A172 (cell line): ENCODE results near the gene FRMD4A. TPM values are rescaled to one million over a fixed set of nuclear protein-coding genes. Genes with fewer than 3 reads are reported as not detected.

Source experiments
- DNase-seq: peaks from one replicate; pipeline ENCODE4 v3.0.0-alpha.2; 2015; ENCODE audit warnings: low spot score
- total RNA-seq: library from RNA; depleted of rRNA; stranded (reverse); fragments of >200 nt; shearing (Covaris generic); gene quantifications from 2 replicates; pipeline ENCODE4 v1.2.3, GENCODE V29; 2014

The FRMD4A gene
- total RNA-seq, 1 experiment from 2014 or later, result 24.1 TPM

GRCh38 chr10:14020037-14020664 is 310.6 kb downstream of the FRMD4A start:
- DNase-seq, result no peak

DNA sequence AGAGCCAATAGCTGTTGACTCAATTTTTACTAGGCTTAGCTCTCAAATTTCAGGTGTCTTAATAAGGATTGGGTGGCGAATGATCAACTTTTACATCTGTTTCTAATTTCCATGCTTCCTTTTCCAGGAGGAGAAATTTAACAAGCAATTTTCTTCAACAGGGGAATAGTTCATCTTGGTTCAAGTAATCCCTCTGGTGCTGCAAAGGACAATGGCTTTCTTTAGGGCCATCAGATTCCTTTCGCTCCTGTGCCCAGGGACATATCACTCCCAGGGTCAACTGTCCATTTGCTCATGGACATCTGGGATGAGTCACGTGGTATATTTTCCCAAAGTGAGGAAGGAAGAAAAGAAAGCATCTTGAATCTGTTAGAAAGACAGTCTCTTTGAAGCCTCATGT is 313.3 kb downstream of the FRMD4A start:
- no peak for DNase-seq

GRCh38 chr10:14016931-14017333 is 313.8 kb downstream of the FRMD4A start:
- DNase-seq, result no peak

DNA sequence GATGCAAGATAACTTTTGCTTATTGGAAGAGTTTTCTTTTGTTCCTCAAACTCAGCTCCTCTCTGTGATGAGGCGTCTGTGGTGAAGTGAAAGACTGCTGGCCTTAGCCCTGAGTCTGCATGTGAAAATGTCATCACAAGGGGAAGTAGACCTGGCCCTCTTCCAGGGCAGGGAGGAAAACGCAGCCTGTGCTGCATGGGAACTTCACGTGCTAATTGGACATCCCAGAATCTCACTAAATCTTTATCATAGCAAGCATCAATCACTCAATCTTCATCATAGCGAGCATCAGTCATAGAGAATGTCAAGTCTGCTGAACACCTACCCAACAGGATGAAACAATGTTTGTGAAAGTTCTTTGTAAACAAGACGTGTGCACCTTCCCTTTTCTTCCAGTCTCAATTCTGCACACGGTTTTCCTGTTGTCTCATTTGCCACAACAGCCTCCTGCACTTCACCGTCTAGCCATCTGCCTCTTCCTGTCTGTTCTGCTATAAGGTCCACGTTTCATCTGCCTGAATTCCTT is 314.6 kb downstream of the FRMD4A start:
- no peak for DNase-seq

GRCh38 chr10:14014423-14014822 is 316.3 kb downstream of the FRMD4A start:
- DNase-seq, result no peak

DNA sequence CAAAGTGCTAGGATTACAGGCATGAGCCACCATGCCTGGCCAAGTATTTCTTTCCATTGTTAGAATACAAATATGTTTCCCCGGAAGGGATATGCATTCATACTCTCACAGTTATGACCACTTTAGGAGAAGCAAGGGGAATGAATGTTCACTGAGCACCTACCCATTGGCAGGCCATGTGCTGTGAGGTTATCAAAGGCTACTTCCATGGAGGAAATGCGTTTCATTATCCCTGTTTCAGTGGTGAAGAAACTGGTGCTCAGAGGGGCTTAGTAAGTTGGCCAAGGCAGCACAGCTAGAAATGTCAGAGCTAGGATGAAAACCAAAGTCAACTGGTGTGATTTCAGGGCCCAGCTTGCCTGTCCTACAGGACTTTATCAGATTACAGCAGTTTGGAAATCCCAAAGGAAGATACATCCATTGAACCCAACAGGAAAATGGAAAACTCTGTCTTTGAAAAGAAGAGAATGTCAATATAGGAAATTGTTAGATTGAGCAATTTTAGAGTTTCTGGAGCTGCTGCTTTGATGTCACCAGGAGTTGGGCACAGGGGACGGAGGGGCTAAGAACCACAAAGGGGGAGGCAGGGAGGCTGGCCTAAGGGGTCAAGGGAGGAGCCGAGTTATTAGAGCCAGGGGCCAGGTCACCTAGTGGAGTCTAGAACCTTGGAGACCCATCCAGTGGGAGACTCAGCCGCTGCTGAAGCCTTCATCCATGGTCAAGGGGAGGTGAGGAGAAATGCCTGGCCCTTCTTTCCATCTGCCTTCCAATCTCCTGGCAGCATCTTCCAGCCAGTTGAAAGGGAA is 319.8 kb downstream of the FRMD4A start:
- no peak for DNase-seq

DNA sequence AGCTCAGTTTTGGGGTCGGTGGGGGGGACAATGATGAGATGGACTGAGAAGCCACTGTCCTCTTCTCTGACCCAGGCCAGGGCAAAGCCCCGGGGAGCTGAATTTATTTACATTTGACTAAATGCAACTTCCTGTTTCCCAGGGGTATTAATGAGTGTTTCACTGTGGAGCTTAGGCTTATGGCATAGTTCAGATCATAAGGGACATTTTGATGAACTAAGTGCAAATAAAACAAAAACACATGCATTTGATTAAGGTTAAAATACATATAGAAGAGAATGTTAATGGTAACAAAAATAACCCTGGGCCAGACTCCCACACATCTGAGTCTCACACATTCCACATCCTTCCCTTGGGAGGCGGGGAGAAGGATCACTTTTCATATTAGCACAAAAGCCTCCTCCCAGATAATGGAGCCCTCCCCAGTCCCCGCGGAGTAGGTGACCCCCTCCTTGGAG is 320.6 kb downstream of the FRMD4A start:
- DNase-seq, result peak; percentile 60

DNA sequence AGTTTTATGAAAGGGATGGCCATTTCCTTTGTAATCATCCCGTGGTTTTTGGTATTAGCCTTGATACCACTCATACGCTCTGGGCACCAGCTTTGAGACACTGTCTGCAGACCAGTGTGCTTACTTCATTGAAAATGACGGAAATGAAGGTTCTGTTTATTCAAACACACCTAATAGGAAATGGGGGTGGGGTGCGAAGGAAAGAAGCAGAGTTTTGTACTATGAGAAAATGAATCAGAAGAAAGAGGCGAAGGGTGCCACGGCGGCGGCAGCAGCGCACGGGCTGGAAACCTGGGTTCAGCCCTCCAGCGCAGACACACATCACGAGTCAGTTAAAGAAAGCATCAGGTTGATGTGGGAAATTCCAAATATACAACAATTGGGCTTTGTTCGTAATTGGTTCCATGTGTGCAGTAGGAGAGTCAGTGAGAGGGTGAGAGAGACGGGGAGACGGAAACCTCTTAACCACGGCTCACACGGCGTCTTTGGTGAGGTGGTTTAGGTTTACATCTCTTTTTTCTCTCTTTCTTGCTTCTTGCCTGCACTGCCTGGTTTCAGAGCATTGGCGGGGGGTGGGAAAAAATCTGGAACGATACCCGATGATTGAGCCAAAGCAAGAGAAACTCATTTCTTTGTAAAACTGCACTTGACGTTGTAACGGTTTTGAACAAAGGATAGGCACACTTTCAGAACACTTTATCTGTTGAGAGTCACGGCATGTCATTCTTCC is 321.2 kb downstream of the FRMD4A start:
- DNase-seq, result peak; percentile 77

- DNase-seq, result no peak
Measured at GRCh38 chr10:14008740-14009080, 322.0 kb downstream of the FRMD4A start.

DNA sequence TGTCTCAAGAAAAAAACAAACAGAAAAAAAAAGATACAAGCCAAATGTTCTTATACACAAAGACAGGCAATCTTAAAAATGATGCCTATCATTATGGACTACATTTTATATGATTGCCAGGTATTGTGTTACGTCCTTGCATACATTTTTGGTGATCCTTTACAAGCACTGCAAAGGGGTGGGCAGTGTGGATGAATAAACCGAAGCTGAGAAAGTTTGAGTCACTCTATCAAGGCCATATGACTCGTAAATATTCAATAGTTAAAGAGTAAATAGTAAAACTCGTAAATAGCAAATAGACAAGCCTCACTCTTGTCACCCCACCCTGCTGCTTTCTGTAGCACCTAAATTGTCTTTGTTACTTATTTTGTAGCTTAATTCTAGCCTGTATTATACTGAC is 326.2 kb downstream of the FRMD4A start:
- DNase-seq, result no peak

- no peak for DNase-seq
Measured at GRCh38 chr10:14003517-14004184, 327.1 kb downstream of the FRMD4A start.

DNA sequence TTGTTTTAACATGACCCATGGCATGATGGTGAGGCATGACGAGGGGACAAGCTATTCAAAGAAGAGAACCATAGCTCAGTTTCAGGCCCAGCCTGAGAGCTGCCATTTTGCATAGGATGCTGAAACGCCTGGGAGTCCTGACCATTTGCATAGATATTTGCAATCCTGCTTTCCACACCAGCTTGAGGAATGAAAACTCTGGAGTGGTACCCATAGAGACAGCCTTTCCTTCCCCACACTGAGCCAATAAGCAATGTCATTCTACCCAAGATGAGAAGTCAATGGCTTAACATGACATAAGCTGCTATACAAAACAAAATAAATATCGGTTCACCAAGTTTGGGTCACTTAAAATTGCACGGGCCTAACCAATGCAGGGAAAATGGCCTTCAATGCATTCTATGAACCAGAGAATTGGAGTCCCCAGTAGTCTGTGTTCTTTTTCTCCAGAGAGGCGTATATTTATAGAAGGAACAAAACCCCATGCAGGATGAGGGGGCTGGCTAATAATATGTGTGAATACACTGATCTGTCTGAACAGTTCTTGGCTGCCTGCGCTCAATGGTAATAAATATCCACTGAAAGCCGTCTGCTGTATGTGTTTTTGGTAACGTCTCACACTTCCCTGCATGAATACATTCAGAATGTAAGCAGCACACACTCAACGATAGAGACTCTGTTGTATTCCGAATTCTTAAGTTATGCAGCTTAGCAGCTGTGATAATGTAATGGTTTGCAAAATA is 329.3 kb downstream of the FRMD4A start:
- DNase-seq, result no peak

GRCh38 chr10:13998163-13998835 is 332.4 kb downstream of the FRMD4A start:
- no peak for DNase-seq

DNA sequence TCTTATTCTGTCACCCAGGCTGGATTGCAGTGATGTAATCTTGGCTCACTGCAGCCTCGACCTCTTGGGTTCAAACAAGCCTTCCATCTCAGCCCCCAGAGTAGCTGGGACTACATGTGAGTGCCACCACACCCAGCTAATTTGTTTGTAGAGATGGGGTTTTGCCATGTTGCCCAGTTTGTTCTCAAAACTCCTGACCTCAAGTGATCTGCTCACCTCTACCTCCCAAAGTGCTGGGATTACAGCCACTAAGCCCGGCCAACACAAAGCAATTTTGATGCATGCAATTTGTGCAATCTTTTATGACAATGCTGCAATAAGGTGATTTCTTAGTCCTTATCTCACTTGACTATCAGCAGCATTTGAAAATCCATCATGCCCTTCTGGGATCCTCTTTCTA is 333.1 kb downstream of the FRMD4A start:
- no peak for DNase-seq

DNA sequence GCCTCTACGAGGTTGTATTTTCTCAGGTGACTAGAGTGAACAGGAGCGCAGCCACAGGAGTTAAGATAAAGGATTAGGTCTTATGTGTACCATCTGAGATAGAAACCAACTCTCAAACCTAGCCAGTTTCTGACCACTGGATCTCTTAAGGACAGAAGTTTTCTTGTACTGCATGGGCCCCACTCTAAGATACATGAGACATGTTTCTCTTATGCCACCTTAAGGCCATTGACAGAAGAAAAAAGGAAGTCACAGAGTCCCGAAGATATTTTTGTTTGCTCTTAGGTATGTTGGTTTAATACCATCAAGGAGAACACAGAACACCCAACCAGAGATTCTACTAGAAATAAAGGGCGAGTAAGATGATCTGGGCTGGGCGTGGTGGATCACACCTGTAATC is 335.8 kb downstream of the FRMD4A start:
- no peak for DNase-seq

GRCh38 chr10:13993673-13994089 is 337.0 kb downstream of the FRMD4A start:
- DNase-seq, result no peak

GRCh38 chr10:13993169-13993568 is 337.6 kb downstream of the FRMD4A start:
- peak; percentile 51 for DNase-seq

DNA sequence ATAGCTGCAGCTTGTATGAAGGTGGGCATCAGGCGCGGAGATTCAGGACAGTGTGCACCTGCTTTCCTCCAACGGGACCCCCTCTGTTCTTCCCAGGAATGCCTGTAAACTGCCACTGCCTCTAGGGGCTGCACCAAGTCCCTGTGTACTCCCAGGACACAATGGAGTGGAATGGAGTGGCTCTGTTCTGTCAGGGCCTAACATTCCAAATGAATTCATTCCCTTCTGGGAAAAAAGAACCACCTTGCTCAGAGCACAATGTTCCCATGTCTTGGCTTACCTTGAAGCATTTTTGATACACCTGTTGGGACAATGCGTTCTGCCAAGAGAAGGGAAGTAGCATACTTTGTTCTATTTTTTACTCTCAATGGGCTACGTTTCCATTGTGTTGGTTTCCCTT is 339.4 kb downstream of the FRMD4A start:
- no peak for DNase-seq

- DNase-seq, result no peak
Measured at GRCh38 chr10:13990946-13991345, 339.8 kb downstream of the FRMD4A start.

GRCh38 chr10:13990392-13990805 is 340.3 kb downstream of the FRMD4A start:
- no peak for DNase-seq

GRCh38 chr10:13989616-13990015 is 341.1 kb downstream of the FRMD4A start:
- no peak for DNase-seq
